ENCODE measurements around the gene IGFL2.

DNA sequence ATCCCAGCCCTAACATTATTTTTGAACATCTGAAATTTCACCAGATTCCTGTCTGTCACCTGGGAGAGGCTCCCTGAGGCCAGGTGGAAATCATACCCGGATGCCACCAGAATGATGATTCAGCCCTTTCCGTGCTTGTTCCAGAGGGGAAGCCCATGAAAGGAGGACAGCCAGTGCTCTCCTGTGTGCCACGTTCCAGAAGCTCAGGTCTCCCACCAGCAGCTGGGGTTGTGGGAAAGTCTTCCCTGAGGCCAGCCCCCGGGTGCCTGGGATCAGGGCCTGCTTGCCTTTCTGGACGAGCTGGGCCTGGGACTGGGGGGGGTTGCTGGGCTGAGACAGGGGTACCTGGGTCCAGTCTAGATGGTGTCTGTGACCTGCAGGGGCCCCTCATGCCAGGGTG, 56.0 kb downstream of the IGFL2 start:
- TF ChIP-seq, protein P1, sequence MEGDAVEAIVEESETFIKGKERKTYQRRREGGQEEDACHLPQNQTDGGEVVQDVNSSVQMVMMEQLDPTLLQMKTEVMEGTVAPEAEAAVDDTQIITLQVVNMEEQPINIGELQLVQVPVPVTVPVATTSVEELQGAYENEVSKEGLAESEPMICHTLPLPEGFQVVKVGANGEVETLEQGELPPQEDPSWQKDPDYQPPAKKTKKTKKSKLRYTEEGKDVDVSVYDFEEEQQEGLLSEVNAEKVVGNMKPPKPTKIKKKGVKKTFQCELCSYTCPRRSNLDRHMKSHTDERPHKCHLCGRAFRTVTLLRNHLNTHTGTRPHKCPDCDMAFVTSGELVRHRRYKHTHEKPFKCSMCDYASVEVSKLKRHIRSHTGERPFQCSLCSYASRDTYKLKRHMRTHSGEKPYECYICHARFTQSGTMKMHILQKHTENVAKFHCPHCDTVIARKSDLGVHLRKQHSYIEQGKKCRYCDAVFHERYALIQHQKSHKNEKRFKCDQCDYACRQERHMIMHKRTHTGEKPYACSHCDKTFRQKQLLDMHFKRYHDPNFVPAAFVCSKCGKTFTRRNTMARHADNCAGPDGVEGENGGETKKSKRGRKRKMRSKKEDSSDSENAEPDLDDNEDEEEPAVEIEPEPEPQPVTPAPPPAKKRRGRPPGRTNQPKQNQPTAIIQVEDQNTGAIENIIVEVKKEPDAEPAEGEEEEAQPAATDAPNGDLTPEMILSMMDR (IDR thresholded peaks at IDR 0.05): no peak
- TF ChIP-seq, protein P2, sequence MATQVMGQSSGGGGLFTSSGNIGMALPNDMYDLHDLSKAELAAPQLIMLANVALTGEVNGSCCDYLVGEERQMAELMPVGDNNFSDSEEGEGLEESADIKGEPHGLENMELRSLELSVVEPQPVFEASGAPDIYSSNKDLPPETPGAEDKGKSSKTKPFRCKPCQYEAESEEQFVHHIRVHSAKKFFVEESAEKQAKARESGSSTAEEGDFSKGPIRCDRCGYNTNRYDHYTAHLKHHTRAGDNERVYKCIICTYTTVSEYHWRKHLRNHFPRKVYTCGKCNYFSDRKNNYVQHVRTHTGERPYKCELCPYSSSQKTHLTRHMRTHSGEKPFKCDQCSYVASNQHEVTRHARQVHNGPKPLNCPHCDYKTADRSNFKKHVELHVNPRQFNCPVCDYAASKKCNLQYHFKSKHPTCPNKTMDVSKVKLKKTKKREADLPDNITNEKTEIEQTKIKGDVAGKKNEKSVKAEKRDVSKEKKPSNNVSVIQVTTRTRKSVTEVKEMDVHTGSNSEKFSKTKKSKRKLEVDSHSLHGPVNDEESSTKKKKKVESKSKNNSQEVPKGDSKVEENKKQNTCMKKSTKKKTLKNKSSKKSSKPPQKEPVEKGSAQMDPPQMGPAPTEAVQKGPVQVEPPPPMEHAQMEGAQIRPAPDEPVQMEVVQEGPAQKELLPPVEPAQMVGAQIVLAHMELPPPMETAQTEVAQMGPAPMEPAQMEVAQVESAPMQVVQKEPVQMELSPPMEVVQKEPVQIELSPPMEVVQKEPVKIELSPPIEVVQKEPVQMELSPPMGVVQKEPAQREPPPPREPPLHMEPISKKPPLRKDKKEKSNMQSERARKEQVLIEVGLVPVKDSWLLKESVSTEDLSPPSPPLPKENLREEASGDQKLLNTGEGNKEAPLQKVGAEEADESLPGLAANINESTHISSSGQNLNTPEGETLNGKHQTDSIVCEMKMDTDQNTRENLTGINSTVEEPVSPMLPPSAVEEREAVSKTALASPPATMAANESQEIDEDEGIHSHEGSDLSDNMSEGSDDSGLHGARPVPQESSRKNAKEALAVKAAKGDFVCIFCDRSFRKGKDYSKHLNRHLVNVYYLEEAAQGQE (IDR thresholded peaks at IDR 0.05; ENCODE audit: low read depth, low read length): no peak
- TF ChIP-seq, protein P3, sequence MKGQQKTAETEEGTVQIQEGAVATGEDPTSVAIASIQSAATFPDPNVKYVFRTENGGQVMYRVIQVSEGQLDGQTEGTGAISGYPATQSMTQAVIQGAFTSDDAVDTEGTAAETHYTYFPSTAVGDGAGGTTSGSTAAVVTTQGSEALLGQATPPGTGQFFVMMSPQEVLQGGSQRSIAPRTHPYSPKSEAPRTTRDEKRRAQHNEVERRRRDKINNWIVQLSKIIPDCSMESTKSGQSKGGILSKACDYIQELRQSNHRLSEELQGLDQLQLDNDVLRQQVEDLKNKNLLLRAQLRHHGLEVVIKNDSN (IDR thresholded peaks at IDR 0.05; ENCODE audit: borderline replicate concordance, low read depth): no peak
- no peak for TF ChIP-seq TCF12 (IDR thresholded peaks at IDR 0.05)
- no peak for TF ChIP-seq NRF1 (IDR thresholded peaks at IDR 0.05; ENCODE audit: low read depth, low read length)
- TF ChIP-seq EZH2phosphoT487 (IDR thresholded peaks at IDR 0.05; ENCODE audit: borderline replicate concordance, low read depth): no peak
- no peak for TF ChIP-seq RFX5 (IDR thresholded peaks at IDR 0.05; ENCODE audit: low read length)
- TF ChIP-seq NFIC (IDR thresholded peaks at IDR 0.05; ENCODE audit: borderline replicate concordance): no peak
